Activated CD4-positive, alpha-beta T cell treated with anti-CD3 and anti-CD28 coated beads for 48 hours (primary cell): ENCODE measurements around the gene LRMDA.
"Not testable (repeated sequence)": the region's sequence is repeated elsewhere in the genome, so short reads cannot be mapped to it uniquely, and the experiment has no call there.

ENCODE experiments used
- DNase-seq: peaks from one replicate; pipeline ENCODE4 v3.0.0-alpha.2; 2020

The LRMDA gene

GRCh38 chr10:76038696-76039095 is 607.3 kb downstream of the LRMDA start:
- no peak for DNase-seq

GRCh38 chr10:76040107-76040829 is 608.8 kb downstream of the LRMDA start:
- no peak for DNase-seq

GRCh38 chr10:76040830-76041220 is 609.4 kb downstream of the LRMDA start:
- DNase-seq = no peak

GRCh38 chr10:76041551-76041950 is 610.1 kb downstream of the LRMDA start:
- no peak for DNase-seq

GRCh38 chr10:76043261-76043660 is 611.8 kb downstream of the LRMDA start:
- DNase-seq = no peak

GRCh38 chr10:76044751-76045150 is 613.3 kb downstream of the LRMDA start:
- DNase-seq = no peak

GRCh38 chr10:76045174-76045573 is 613.8 kb downstream of the LRMDA start:
- no peak for DNase-seq

GRCh38 chr10:76047521-76047920 is 616.1 kb downstream of the LRMDA start:
- no peak for DNase-seq

- DNase-seq = no peak
These were observed 618.3 kb downstream of the LRMDA start for GRCh38 chr10:76049581-76050290.

- no peak for DNase-seq
These were observed 618.8 kb downstream of the LRMDA start for GRCh38 chr10:76050291-76050625.

- DNase-seq = no peak
These were observed 619.8 kb downstream of the LRMDA start for GRCh38 chr10:76051007-76051936.

GRCh38 chr10:76052682-76053503 is 621.5 kb downstream of the LRMDA start:
- DNase-seq = no peak

- no peak for DNase-seq
These were observed 624.0 kb downstream of the LRMDA start for GRCh38 chr10:76055466-76055865.

GRCh38 chr10:76055963-76056362 is 624.5 kb downstream of the LRMDA start:
- DNase-seq = no peak

- not testable (repeated sequence) for DNase-seq
These were observed 629.6 kb downstream of the LRMDA start for GRCh38 chr10:76060993-76061392.

GRCh38 chr10:76066457-76066856 is 635.0 kb downstream of the LRMDA start:
- DNase-seq = no peak

GRCh38 chr10:76067447-76067846 is 636.0 kb downstream of the LRMDA start:
- no peak for DNase-seq

GRCh38 chr10:76068856-76069255 is 637.4 kb downstream of the LRMDA start:
- no peak for DNase-seq

GRCh38 chr10:76070916-76071315 is 639.5 kb downstream of the LRMDA start:
- no peak for DNase-seq

- no peak for DNase-seq
These were observed 640.4 kb downstream of the LRMDA start for GRCh38 chr10:76071653-76072365.

- DNase-seq = no peak
These were observed 641.0 kb downstream of the LRMDA start for GRCh38 chr10:76072384-76072783.

GRCh38 chr10:76073524-76073923 is 642.1 kb downstream of the LRMDA start:
- no peak for DNase-seq
